ENCODE results near the gene MRPS15. TPM values are rescaled to one million over a fixed set of nuclear protein-coding genes. Genes with fewer than 3 reads are reported as not detected.

The MRPS15 gene
- total and polyA plus RNA-seq, 2 of the 13 experiments (the other 11 are each of a cell fraction or from before 2014, with no cell fraction given) = 59.0 to 113 TPM

DNA sequence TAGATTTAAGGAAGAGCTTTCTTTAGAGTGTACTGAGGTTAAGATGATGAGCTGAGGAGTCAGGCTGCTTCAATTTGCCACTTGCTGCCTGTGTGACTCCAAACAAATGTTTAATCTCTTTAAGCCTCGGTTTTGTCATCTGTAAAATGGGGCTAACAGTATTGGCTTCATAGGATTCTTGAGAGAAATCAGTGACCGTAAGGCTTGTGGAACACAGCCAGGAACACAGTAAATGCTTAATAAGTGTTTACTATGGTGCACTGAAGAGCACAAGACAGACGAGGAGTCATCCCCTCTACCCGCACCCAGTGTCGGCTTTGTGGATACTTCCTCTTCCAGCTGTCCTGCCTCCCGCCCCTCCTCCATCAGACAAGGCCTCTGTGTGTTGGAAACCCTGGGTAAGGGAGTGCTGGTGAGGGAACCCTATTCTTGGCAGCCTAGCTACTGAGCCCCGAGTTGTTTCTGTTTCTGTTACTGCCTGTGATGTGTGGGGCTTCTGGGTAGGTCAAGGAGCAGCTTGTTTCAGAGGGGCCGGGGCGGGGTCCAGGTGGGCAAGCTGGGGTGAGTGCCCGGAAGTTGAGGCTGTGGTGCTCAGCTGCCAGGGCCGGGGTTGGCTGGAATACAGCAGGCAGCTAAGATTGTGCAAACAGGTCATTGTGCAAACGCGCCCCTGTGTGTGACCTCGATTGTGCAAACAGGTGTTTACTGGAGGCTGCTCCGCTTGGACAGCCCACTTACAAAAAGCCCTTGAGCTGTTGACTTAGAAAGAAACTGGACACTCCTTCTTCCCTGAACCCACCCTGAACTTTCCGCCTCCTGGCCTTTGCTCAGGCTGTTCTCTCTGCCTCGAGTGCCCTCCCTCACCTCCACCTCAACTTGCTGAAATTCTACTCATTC is 22.5 kb upstream of the MRPS15 start (continued):
- TF ChIP-seq, protein P1, sequence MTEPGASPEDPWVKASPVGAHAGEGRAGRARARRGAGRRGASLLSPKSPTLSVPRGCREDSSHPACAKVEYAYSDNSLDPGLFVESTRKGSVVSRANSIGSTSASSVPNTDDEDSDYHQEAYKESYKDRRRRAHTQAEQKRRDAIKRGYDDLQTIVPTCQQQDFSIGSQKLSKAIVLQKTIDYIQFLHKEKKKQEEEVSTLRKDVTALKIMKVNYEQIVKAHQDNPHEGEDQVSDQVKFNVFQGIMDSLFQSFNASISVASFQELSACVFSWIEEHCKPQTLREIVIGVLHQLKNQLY (CRISPR knock-in tag; IDR thresholded peaks at IDR 0.05) = peak; percentile 81; the same call in 1 of the 2 replicates
- TF ChIP-seq HCFC1 (IDR thresholded peaks at IDR 0.05; ENCODE audit: low read depth, low read length) = 0 out of 2 replicates have a peak, but pooled peaks have one; percentile 25
- peak; percentile 71; the same call in 1 of the 2 replicates for TF ChIP-seq ZFP41 (CRISPR knock-in tag; IDR thresholded peaks at IDR 0.05; ENCODE audit: borderline replicate concordance)
- TF ChIP-seq, protein P2, sequence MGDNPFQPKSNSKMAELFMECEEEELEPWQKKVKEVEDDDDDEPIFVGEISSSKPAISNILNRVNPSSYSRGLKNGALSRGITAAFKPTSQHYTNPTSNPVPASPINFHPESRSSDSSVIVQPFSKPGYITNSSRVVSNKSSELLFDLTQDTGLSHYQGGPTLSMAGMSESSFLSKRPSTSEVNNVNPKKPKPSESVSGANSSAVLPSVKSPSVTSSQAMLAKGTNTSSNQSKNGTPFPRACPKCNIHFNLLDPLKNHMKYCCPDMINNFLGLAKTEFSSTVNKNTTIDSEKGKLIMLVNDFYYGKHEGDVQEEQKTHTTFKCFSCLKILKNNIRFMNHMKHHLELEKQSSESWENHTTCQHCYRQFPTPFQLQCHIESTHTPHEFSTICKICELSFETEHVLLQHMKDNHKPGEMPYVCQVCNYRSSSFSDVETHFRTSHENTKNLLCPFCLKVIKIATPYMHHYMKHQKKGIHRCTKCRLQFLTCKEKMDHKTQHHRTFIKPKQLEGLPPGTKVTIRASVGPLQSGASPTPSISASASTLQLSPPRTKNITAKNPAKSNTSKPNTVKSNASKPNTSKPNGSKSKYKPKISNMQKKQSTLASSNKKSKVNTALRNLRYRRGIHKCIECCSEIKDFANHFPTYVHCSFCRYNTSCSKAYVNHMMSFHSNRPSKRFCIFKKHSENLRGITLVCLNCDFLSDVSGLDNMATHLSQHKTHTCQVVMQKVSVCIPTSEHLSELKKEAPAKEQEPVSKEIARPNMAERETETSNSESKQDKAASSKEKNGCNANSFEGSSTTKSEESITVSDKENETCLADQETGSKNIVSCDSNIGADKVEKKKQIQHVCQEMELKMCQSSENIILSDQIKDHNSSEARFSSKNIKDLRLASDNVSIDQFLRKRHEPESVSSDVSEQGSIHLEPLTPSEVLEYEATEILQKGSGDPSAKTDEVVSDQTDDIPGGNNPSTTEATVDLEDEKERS (CRISPR knock-in tag; IDR thresholded peaks at IDR 0.05) = no peak; the same call in 1 of the 2 replicates
- TF ChIP-seq ZSCAN30 (CRISPR knock-in tag; IDR thresholded peaks at IDR 0.05) = no peak
- no peak for TF ChIP-seq U2AF1 (optimal IDR thresholded peaks at IDR 0.05; ENCODE audit: low read depth, low read length)
- no peak; the same call in 1 of the 2 replicates for TF ChIP-seq RELA (CRISPR knock-in tag; IDR thresholded peaks at IDR 0.05)
- TF ChIP-seq, protein P3, sequence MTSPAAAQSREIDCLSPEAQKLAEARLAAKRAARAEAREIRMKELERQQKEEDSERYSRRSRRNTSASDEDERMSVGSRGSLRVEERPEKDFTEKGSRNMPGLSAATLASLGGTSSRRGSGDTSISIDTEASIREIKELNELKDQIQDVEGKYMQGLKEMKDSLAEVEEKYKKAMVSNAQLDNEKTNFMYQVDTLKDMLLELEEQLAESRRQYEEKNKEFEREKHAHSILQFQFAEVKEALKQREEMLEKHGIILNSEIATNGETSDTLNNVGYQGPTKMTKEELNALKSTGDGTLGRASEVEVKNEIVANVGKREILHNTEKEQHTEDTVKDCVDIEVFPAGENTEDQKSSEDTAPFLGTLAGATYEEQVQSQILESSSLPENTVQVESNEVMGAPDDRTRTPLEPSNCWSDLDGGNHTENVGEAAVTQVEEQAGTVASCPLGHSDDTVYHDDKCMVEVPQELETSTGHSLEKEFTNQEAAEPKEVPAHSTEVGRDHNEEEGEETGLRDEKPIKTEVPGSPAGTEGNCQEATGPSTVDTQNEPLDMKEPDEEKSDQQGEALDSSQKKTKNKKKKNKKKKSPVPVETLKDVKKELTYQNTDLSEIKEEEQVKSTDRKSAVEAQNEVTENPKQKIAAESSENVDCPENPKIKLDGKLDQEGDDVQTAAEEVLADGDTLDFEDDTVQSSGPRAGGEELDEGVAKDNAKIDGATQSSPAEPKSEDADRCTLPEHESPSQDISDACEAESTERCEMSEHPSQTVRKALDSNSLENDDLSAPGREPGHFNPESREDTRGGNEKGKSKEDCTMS (CRISPR knock-in tag; conservative IDR thresholded peaks at IDR 0.05) = no peak
- peak; percentile 50; the same call in 1 of the 2 replicates for TF ChIP-seq TBX3 (IDR thresholded peaks at IDR 0.05; ENCODE audit: borderline replicate concordance)
- peak; percentile 89 for TF ChIP-seq ZNF263 (CRISPR knock-in tag; IDR thresholded peaks at IDR 0.05)
- TF ChIP-seq MED8 (CRISPR knock-in tag; IDR thresholded peaks at IDR 0.05; ENCODE audit: insufficient replicate concordance) = peak; percentile 82
- TF ChIP-seq, protein P4, sequence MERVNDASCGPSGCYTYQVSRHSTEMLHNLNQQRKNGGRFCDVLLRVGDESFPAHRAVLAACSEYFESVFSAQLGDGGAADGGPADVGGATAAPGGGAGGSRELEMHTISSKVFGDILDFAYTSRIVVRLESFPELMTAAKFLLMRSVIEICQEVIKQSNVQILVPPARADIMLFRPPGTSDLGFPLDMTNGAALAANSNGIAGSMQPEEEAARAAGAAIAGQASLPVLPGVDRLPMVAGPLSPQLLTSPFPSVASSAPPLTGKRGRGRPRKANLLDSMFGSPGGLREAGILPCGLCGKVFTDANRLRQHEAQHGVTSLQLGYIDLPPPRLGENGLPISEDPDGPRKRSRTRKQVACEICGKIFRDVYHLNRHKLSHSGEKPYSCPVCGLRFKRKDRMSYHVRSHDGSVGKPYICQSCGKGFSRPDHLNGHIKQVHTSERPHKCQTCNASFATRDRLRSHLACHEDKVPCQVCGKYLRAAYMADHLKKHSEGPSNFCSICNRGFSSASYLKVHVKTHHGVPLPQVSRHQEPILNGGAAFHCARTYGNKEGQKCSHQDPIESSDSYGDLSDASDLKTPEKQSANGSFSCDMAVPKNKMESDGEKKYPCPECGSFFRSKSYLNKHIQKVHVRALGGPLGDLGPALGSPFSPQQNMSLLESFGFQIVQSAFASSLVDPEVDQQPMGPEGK (CRISPR knock-in tag; IDR thresholded peaks at IDR 0.05) = peak; percentile 89
- no peak for TF ChIP-seq NBN (conservative IDR thresholded peaks at IDR 0.05)
- 0 out of 2 replicates have a peak, but pooled peaks have one; percentile 76 for TF ChIP-seq ZBTB42 (CRISPR knock-in tag; IDR thresholded peaks at IDR 0.05)
- no peak for TF ChIP-seq LCORL (IDR thresholded peaks at IDR 0.05)
- TF ChIP-seq LCORL (CRISPR knock-in tag; IDR thresholded peaks at IDR 0.05) = peak; percentile 97
- no peak for TF ChIP-seq NFE2L2 (IDR thresholded peaks at IDR 0.05; ENCODE audit: low read length)
- TF ChIP-seq, protein P5, sequence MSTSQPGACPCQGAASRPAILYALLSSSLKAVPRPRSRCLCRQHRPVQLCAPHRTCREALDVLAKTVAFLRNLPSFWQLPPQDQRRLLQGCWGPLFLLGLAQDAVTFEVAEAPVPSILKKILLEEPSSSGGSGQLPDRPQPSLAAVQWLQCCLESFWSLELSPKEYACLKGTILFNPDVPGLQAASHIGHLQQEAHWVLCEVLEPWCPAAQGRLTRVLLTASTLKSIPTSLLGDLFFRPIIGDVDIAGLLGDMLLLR (CRISPR knock-in tag; IDR thresholded peaks at IDR 0.05) = peak; percentile 83; the same call in 1 of the 2 replicates
- no peak for TF ChIP-seq ZFP36 (IDR thresholded peaks at IDR 0.05; ENCODE audit: borderline replicate concordance, low read depth, low read length, partially characterized antibody)

All from HepG2 (cell line).